H1 (cell line): Measurements from ENCODE around the gene CRABP1. TPM values are rescaled to one million over a fixed set of nuclear protein-coding genes. Genes with fewer than 3 reads are reported as not detected.
A peak's percentile ranks its signal among the peaks of the same experiment; 100 is the strongest.

Experiments used
- polyA plus RNA-seq, 7 experiments: library from polyadenylated mRNA; depleted of rRNA in 3 of 7; stranded (reverse) in 5 of 7; unstranded in 2 of 7; fragments of >200 nt in 5 of 7; fragments of 200-250 nt in 2 of 7; gene quantifications; 1 replicate in 5 of 7; 2 replicates in 1 of 7; 4 replicates in 1 of 7; pipeline versions ENCODE4 v1.2.1 to v1.2.3, GENCODE V29; 2011 to 2013; ENCODE audit warnings: missing spikeins in 2 of 7, mixed read lengths in 2 of 7
- total RNA-seq: library from RNA; stranded (reverse); fragmentation: NEBNext Ultra II Directional; extraction: Animal tissue kit (Norgen Biotek cat#: 25700); gene quantifications from 2 replicates; pipeline ENCODE4 v1.2.1, GENCODE V29; 2021
- TF ChIP-seq, protein P1 (sequence below), 3 experiments: IDR thresholded peaks; 1 replicate in 2 of 3; 2 replicates in 1 of 3; pipeline versions ENCODE4 v1.5.1 to v1.6.1; 2011; ENCODE audit warnings: low read length in 3 of 3, mild to moderate bottlenecking in 3 of 3, inconsistent platforms in 2 of 3, low read depth in 1 of 3, moderate library complexity in 1 of 3; ENCODE audit not compliant: insufficient read depth in 1 of 3; ENCODE audit errors: control extremely low read depth in 1 of 3

The CRABP1 gene
- total and polyA plus RNA-seq, 2 of the 8 experiments (the other 6 are each of a cell fraction or from before 2014, with no cell fraction given), result 385 to 655 TPM

DNA sequence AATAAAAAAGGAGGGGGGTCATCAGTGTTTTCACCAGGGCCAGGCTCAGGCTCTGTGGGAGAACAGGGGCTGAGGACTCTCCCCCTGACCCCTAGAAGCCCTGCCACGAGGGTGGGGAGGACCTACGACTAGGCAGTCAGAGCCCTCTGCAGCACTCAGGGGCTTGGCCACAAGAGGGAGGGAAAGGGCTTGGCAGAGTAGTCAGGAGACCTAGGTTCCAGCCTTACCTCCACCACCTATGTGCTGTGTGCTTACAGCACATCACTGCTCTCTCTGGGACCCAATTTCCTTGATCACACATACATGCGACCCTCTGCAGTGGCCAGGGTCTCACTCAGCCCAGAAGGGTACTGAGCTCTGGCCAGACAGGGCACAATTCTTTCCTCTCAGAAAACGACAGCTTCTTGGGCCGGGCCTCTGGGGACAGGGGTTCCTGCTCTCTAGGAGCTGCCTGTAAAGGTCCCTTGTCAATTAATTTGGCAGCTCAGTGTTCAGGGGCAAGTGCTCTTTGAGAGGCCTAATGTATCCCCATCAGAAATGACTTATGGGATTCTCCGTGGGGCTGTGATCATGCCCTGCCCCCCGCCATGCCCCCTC, 24.4 kb upstream of the CRABP1 start (continued):
- TF ChIP-seq, protein P1, sequence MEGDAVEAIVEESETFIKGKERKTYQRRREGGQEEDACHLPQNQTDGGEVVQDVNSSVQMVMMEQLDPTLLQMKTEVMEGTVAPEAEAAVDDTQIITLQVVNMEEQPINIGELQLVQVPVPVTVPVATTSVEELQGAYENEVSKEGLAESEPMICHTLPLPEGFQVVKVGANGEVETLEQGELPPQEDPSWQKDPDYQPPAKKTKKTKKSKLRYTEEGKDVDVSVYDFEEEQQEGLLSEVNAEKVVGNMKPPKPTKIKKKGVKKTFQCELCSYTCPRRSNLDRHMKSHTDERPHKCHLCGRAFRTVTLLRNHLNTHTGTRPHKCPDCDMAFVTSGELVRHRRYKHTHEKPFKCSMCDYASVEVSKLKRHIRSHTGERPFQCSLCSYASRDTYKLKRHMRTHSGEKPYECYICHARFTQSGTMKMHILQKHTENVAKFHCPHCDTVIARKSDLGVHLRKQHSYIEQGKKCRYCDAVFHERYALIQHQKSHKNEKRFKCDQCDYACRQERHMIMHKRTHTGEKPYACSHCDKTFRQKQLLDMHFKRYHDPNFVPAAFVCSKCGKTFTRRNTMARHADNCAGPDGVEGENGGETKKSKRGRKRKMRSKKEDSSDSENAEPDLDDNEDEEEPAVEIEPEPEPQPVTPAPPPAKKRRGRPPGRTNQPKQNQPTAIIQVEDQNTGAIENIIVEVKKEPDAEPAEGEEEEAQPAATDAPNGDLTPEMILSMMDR (IDR thresholded peaks at IDR 0.05; ENCODE audit: control extremely low read depth in 1 of 3, insufficient read depth in 1 of 3, low read depth in 1 of 3, low read length in 3 of 3), result peak; percentile 89 to 95 (median 92)
